Measurements from ENCODE around the gene MYO3B.

- TF ChIP-seq CTCF (IDR thresholded peaks at IDR 0.05; ENCODE audit: low read length) (no peak), EZH2phosphoT487 (IDR thresholded peaks at IDR 0.05; ENCODE audit: low read length) (no peak), EZH2 (optimal IDR thresholded peaks at IDR 0.05; ENCODE audit: low read depth, low read length) (no peak)
Observed at GRCh38 chr2:170189757-170190156, 11.8 kb downstream of the MYO3B start.
